HepG2 (cell line): ENCODE data around the gene PAIP1.

Experiments used
- BHLHE40 ChIP-seq: IDR thresholded peaks from 2 replicates; pipeline ENCODE4 v1.6.1; 2011; ENCODE audit warnings: low read length, improper control_type of control experiment
- CHD2 ChIP-seq: IDR thresholded peaks from 2 replicates; pipeline ENCODE4 v1.6.1; 2011; ENCODE audit warnings: low read depth, low read length, improper control_type of control experiment
- CTCF ChIP-seq: sonication (generic); formaldehyde crosslinking; IDR thresholded peaks from 2 replicates; pipeline ENCODE4 v1.5.0; 2020; ENCODE audit warnings: mild to moderate bottlenecking, missing genetic modification reagents, moderate library complexity
- ERF ChIP-seq: IDR thresholded peaks from 2 replicates; pipeline ENCODE4 v1.6.1; 2018; ENCODE audit warnings: missing biosample characterization, missing genetic modification reagents
- MTA3 ChIP-seq: sonication (generic); formaldehyde crosslinking; IDR thresholded peaks from 2 replicates; pipeline ENCODE4 v1.4.0; 2020; ENCODE audit warnings: missing genetic modification reagents
- POLR2AphosphoS5 ChIP-seq: IDR thresholded peaks from 2 replicates; pipeline ENCODE4 v1.6.1; 2012; ENCODE audit warnings: low read depth, low read length
- SATB2 ChIP-seq: sonication (generic); formaldehyde crosslinking; IDR thresholded peaks from 2 replicates; pipeline ENCODE4 v1.5.0; 2020; ENCODE audit warnings: missing genetic modification reagents
- SKI ChIP-seq: fragments of 450-650 bp; IDR thresholded peaks from one replicate; pipeline ENCODE4 v1.6.1; 2018; ENCODE audit warnings: mild to moderate bottlenecking; ENCODE audit not compliant: partially characterized antibody
- SP2 ChIP-seq: sonication (generic); formaldehyde crosslinking; IDR thresholded peaks from 2 replicates; pipeline ENCODE4 v1.5.1; 2020; ENCODE audit warnings: mild to moderate bottlenecking, missing genetic modification reagents
- ZBTB1 ChIP-seq: sonication (generic); formaldehyde crosslinking; IDR thresholded peaks from 2 replicates; pipeline ENCODE4 v1.4.0; 2020; ENCODE audit warnings: missing genetic modification reagents, borderline replicate concordance
- ZNF556 ChIP-seq: sonication (generic); formaldehyde crosslinking; IDR thresholded peaks from 2 replicates; pipeline ENCODE4 v1.4.0; 2020; ENCODE audit warnings: mild to moderate bottlenecking, missing genetic modification reagents, borderline replicate concordance
- TF ChIP-seq, protein P1 (sequence below): sonication (generic); formaldehyde crosslinking; conservative IDR thresholded peaks from 2 replicates; pipeline ENCODE4 v1.4.0; 2020; ENCODE audit warnings: missing genetic modification reagents
- TF ChIP-seq, protein P2 (sequence below), 2 experiments: IDR thresholded peaks; 2 replicates each; pipeline ENCODE4 v1.6.1; 2011 to 2012; ENCODE audit warnings: low read length in 2 of 2, borderline replicate concordance in 1 of 2, low read depth in 1 of 2, mild to moderate bottlenecking in 1 of 2, moderate library complexity in 1 of 2

GRCh38 chr5:43514025-43514424 lies 42.9 kb downstream of the PAIP1 start:
- TF ChIP-seq SATB2 (no peak), BHLHE40 (no peak), CTCF (CRISPR knock-in tag) (no peak), SKI (no peak), CHD2 (no peak), ZNF556 (no peak), POLR2AphosphoS5 (no peak), ERF (no peak), SP2 (CRISPR knock-in tag) (no peak), ZBTB1 (no peak), MTA3 (no peak)
- TF ChIP-seq, protein P1, sequence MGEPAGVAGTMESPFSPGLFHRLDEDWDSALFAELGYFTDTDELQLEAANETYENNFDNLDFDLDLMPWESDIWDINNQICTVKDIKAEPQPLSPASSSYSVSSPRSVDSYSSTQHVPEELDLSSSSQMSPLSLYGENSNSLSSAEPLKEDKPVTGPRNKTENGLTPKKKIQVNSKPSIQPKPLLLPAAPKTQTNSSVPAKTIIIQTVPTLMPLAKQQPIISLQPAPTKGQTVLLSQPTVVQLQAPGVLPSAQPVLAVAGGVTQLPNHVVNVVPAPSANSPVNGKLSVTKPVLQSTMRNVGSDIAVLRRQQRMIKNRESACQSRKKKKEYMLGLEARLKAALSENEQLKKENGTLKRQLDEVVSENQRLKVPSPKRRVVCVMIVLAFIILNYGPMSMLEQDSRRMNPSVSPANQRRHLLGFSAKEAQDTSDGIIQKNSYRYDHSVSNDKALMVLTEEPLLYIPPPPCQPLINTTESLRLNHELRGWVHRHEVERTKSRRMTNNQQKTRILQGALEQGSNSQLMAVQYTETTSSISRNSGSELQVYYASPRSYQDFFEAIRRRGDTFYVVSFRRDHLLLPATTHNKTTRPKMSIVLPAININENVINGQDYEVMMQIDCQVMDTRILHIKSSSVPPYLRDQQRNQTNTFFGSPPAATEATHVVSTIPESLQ (CRISPR knock-in tag): no peak
- TF ChIP-seq, protein P2, sequence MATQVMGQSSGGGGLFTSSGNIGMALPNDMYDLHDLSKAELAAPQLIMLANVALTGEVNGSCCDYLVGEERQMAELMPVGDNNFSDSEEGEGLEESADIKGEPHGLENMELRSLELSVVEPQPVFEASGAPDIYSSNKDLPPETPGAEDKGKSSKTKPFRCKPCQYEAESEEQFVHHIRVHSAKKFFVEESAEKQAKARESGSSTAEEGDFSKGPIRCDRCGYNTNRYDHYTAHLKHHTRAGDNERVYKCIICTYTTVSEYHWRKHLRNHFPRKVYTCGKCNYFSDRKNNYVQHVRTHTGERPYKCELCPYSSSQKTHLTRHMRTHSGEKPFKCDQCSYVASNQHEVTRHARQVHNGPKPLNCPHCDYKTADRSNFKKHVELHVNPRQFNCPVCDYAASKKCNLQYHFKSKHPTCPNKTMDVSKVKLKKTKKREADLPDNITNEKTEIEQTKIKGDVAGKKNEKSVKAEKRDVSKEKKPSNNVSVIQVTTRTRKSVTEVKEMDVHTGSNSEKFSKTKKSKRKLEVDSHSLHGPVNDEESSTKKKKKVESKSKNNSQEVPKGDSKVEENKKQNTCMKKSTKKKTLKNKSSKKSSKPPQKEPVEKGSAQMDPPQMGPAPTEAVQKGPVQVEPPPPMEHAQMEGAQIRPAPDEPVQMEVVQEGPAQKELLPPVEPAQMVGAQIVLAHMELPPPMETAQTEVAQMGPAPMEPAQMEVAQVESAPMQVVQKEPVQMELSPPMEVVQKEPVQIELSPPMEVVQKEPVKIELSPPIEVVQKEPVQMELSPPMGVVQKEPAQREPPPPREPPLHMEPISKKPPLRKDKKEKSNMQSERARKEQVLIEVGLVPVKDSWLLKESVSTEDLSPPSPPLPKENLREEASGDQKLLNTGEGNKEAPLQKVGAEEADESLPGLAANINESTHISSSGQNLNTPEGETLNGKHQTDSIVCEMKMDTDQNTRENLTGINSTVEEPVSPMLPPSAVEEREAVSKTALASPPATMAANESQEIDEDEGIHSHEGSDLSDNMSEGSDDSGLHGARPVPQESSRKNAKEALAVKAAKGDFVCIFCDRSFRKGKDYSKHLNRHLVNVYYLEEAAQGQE (IDR thresholded peaks at IDR 0.05; ENCODE audit: borderline replicate concordance in 1 of 2, low read depth in 1 of 2, low read length in 2 of 2): no peak
